Duodenal mucosa (tissue), 2 donors: ENCODE results near the gene CHCHD5.
A peak's percentile ranks its signal among the peaks of the same experiment; 100 is the strongest.
"Not testable (repeated sequence)": the region's sequence is repeated elsewhere in the genome, so short reads cannot be mapped to it uniquely, and the experiment has no call there.

ENCODE experiments used
- H3K27ac ChIP-seq: one replicate; pipeline ENCODE4 v1.7.0; 2013; ENCODE audit warnings: low read depth, low read length
- H3K27me3 ChIP-seq, 2 donors: one replicate each; pipeline ENCODE4 v1.7.0; 2013; ENCODE audit warnings: low read length in 2 of 2, control low read depth in 1 of 2; ENCODE audit not compliant: insufficient read depth in 2 of 2, control insufficient read depth in 1 of 2
- H3K36me3 ChIP-seq, 2 donors: one replicate each; pipeline ENCODE4 v1.7.0; 2013; ENCODE audit warnings: low read length in 2 of 2, control low read depth in 1 of 2; ENCODE audit not compliant: insufficient read depth in 2 of 2, control insufficient read depth in 1 of 2
- H3K4me1 ChIP-seq, 2 donors: one replicate each; pipeline ENCODE4 v1.7.0; 2013; ENCODE audit warnings: low read length in 2 of 2, control low read depth in 1 of 2; ENCODE audit not compliant: insufficient read depth in 2 of 2, control insufficient read depth in 1 of 2
- H3K4me3 ChIP-seq, 2 donors: one replicate each; pipeline ENCODE4 v1.7.0; 2013; ENCODE audit warnings: low read length in 2 of 2, low read depth in 1 of 2
- H3K9ac ChIP-seq, 2 donors: one replicate each; pipeline ENCODE4 v1.7.0; 2013; ENCODE audit warnings: low read length in 2 of 2, low read depth in 1 of 2
- H3K9me3 ChIP-seq, 2 donors: one replicate each; pipeline ENCODE4 v1.7.0; 2013; ENCODE audit warnings: low read length in 2 of 2, control low read depth in 1 of 2; ENCODE audit not compliant: control insufficient read depth in 1 of 2

The CHCHD5 gene

DNA sequence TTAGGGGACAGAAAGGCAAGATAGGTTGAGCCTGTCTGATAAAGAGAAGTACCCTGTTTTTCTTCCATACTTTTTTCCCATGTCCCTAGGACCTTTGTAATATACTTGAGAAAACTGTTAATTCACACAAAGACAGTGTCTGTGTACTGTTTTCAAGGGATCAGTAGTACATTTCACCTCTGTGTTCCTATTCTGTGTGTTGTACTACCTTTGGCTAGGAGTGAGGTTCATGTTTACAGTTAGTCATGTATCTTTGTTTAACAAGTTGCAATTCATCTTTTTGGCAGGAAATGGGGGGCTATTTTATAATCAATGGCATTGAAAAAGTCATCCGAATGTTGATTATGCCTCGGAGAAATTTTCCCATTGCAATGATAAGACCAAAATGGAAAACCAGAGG is 35.4 kb upstream of the CHCHD5 start:
- no peaks in the 10 kb centered on the region for H3K4me1 ChIP-seq
- peaks cover 38 to 68% of the 10 kb centered on the region in 2 donors for H3K36me3 ChIP-seq
- H3K4me3 ChIP-seq: no peak overlapping the region
- no peaks in the 10 kb centered on the region for H3K9me3 ChIP-seq
- H3K27ac ChIP-seq: no peak overlapping the region
- no peak overlapping the region for H3K9ac ChIP-seq
- no peaks in the 10 kb centered on the region for H3K27me3 ChIP-seq

DNA sequence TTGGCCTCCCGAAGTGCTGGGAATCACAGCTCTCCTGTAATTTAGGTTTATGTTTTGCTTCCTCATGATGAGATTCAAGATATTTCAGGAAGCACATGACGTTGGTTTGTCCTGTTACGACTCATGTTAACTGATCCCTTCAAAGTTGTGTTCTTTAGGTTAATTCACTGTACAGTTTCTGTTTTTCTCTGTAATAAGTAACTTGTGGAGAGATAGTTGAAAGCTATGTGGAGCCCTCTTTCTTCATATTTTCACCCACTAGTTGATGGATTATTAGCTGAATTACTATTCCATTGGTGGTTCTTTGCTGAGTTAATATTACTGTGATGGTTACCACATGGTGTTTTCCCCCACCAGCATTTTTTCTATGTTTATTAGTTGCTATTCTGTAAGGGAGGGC is 18.3 kb upstream of the CHCHD5 start:
- Histone ChIP-seq H3K27ac (no peak overlapping the region), H3K27me3 (no peaks in the 10 kb centered on the region), H3K9me3 (no peaks in the 10 kb centered on the region), H3K4me3 (no peak overlapping the region), H3K4me1 (no peaks in the 10 kb centered on the region), H3K9ac (no peak overlapping the region), H3K36me3 (peaks cover 17 to 76% of the 10 kb centered on the region in 2 donors)

DNA sequence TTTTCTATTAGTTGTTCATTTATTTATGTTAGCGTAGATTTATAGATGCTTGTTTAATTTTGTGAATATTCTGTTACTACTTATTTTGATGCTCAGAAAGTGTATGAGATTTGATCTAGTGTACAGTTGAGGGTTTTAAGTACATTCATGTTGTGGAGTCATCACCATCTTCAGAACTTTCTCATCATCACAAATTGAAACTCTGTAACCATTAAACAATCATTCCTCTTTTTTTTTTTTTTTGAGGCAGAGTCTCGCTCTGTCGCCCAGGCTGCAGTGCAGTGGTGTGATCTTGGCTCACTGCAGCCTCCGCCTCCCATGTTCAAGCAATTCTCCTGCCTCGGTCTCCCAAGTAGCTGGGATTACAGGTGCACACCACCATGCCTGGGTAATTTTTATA is 17.9 kb upstream of the CHCHD5 start:
- H3K4me1 ChIP-seq, H3K9ac ChIP-seq, H3K27ac ChIP-seq, H3K4me3 ChIP-seq, H3K9me3 ChIP-seq, H3K27me3 ChIP-seq: not testable (repeated sequence)
- H3K36me3 ChIP-seq: peaks cover 15 to 76% of the 10 kb centered on the region in 2 donors

DNA sequence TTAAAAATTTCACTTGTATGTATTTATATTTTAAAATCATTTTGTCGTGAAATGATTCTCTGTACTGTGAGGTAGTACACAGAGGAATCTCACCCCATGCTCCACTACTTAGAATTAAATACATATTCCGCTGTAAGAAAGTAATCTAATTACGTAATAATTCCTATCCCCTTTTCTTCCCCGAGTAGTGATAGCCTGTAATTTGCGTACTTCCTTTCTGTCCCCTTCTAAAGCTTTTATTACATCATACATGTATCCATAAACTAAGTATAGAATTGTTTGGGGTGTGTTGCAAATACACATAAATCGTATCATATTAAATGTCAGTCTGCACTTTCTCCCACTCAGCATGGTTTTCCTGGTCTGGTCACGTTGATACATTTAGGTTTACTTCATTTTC is 12.4 kb upstream of the CHCHD5 start:
- H3K4me3 ChIP-seq: no peak overlapping the region
- H3K27me3 ChIP-seq: no peaks in the 10 kb centered on the region
- H3K36me3 ChIP-seq: peaks cover 38 to 91% of the 10 kb centered on the region in 2 donors

DNA sequence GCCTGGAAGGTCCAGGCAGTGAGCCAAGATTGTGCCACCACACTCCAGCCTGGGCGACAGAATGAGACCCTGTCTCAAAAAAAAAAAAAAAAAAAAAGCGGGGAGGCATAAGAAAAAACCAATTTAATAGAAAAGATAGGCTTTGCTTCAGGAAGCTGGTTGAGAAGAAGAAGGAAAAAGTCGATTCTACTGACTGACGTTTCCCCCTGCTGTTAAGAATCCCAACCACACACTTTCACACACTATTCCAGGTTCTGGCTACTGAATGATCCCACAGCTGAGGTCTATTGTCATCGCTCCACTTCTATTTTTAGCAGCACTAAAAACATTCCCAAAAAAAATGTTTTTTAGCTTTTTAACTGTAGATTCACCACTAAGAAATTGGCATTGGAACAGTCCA is 6.7 kb upstream of the CHCHD5 start:
- H3K9me3 ChIP-seq: no peaks in the 10 kb centered on the region
- no peak overlapping the region for H3K9ac ChIP-seq
- H3K36me3 ChIP-seq: peaks cover 16 to 40% of the 10 kb centered on the region in 2 donors
- no peak overlapping the region for H3K4me3 ChIP-seq
- H3K27ac ChIP-seq: no peak overlapping the region
- no peaks in the 10 kb centered on the region for H3K27me3 ChIP-seq
- H3K4me1 ChIP-seq: no peaks in the 10 kb centered on the region

More for the DNA sequence above, 12.4 kb upstream of the CHCHD5 start:
- H3K9ac ChIP-seq: no peak overlapping the region
- no peak overlapping the region for H3K27ac ChIP-seq
- no peaks in the 10 kb centered on the region for H3K9me3 ChIP-seq
- no peaks in the 10 kb centered on the region for H3K4me1 ChIP-seq

DNA sequence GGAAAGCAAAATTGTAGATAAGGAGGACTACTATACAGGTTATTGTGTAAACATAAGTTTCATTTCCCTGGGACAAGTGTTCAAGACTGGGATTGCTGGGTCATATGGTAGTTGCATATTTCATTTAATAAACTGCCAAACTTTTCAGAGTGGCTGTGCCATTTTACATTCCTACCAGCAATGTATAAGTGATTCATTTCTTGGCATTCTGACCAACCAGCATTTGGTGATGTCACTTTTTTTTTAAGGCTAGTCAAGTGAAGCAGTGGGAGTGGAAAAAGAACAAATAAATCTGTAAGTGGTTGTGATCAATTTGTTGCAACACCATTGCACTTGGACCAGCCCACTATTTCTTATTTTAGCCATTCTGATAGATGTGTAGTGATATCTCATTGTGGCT is 5.2 kb upstream of the CHCHD5 start:
- no peak overlapping the region for H3K4me3 ChIP-seq
- H3K27ac ChIP-seq: no peak overlapping the region
- H3K4me1 ChIP-seq: peaks cover 6 to 9% of the 10 kb centered on the region in 2 donors
- no peaks in the 10 kb centered on the region for H3K9me3 ChIP-seq
- no peaks in the 10 kb centered on the region for H3K27me3 ChIP-seq
- peaks cover 11 to 27% of the 10 kb centered on the region in 2 donors for H3K36me3 ChIP-seq
- H3K9ac ChIP-seq: no peak overlapping the region

DNA sequence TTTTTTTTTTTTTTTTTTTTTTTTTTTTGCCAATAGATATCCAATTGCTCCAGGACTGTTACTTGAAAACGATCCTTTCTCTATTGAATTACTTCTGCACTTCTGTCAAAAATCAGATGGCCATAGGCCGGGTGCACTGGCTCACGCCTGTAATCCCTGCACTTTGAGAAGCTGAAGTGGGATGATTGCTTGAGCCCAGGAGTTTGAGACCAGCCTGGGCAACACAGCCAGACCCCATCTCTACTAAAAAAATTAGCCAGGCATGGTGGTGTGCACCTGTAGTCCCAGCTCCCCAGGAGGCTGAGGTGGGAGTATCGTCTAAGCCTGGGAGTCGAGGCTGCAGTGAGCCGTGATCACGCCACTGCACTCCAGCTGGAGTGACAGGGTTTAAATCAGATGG is 4.3 kb upstream of the CHCHD5 start:
- no peaks in the 10 kb centered on the region for H3K27me3 ChIP-seq
- no peaks in the 10 kb centered on the region for H3K9me3 ChIP-seq
- H3K4me1 ChIP-seq: peaks cover 9 to 12% of the 10 kb centered on the region in 2 donors
- peaks cover 6 to 18% of the 10 kb centered on the region in 2 donors for H3K36me3 ChIP-seq
- H3K27ac ChIP-seq: no peak overlapping the region
- H3K4me3 ChIP-seq: no peak overlapping the region
- no peak overlapping the region for H3K9ac ChIP-seq

DNA sequence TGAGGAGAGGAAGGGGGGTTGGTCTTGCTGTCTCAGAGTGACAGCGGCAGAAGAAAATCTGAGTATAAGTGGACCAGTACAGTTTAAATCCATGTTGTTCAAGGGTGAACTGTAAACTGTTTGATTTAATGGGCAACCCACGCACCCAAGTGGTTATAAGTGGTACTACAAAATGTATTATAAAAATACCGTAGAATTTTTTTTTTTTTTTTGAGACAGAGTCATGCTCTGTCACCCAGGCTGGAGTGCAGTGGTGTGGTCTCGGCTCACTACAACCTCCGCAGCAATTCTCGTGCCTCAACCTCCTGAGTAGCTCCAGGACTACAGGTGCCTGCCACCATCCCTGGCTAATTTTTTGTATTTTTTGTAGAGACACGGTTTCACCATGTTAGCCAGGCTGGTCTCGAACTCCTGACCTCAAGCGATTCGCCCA is 2.1 kb upstream of the CHCHD5 start:
- Histone ChIP-seq H3K27me3 (no peaks in the 10 kb centered on the region), H3K36me3 (peaks cover 2 to 9% of the 10 kb centered on the region in 2 donors), H3K4me3 (no peak overlapping the region), H3K4me1 (peaks cover 15 to 17% of the 10 kb centered on the region in 2 donors), H3K9me3 (no peaks in the 10 kb centered on the region), H3K9ac (no peak overlapping the region), H3K27ac (no peak overlapping the region)

DNA sequence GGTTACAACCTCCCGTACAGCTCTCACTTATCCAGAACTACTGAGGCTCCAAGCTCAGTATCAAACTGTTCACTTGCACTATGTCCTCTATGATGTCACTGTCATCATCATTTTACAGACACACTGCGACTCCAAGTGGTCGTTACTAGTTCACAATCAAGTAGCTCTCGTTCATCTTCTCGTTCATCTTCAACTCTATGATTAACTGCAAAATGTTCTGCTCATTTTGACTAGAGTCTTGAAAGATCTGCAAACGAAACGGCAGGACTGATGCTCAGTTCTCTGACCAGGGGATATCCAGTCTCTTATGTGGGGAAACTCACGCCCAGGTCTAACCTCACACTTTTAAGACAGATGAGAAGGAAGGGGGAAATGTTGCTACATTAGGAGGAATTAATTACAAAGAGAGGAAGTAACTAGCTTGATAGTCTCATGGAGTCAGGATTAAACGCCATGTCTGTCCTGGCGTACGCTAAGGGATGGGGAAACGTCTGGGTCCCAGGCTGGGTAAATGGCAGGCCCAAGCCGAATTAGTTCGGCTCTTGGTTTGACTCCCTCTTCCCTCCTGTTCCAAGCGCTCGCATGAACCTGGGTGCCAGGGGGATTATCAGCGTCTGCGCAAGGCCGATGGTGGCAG is 794 bp upstream of the CHCHD5 start:
- no peaks in the 10 kb centered on the region for H3K27me3 ChIP-seq
- peak overlapping the region; percentile 97 to 99 for H3K4me3 ChIP-seq
- H3K9ac ChIP-seq: peak overlapping the region; percentile 89 to 91
- H3K9me3 ChIP-seq: no peaks in the 10 kb centered on the region
- peak overlapping the region; percentile 94 for H3K27ac ChIP-seq
- peaks cover 4 to 18% of the 10 kb centered on the region in 2 donors for H3K36me3 ChIP-seq
- peaks cover 15 to 17% of the 10 kb centered on the region in 2 donors for H3K4me1 ChIP-seq

DNA sequence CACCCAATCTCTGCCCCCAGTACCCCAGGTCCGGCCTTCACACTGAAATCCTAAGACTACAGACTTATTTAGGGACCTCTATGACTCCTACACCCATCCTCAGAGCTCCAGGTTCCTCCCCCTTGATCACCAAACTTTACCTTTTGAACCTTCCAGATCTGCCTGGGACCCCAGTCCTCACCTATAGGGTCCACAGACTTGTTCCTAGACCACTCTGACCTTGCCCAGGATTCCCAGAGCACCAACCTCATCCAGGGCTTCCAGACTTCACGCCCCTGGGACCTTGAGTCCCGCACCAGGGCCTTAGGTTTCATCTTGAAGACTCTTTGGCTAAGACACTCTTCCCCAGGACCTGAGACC is 462 bp downstream of the CHCHD5 start:
- Histone ChIP-seq H3K27ac (peak overlapping the region; percentile 94), H3K27me3 (no peaks in the 10 kb centered on the region), H3K9me3 (no peaks in the 10 kb centered on the region), H3K36me3 (peaks cover 7 to 18% of the 10 kb centered on the region in 2 donors), H3K9ac (peak overlapping the region; percentile 91 to 95), H3K4me1 (peaks cover 15 to 17% of the 10 kb centered on the region in 2 donors), H3K4me3 (peak overlapping the region; percentile 97 to 99)
